Parathyroid adenoma (tissue), 2 donors: Measurements from ENCODE around the gene SOAT1.

ENCODE experiments used
- H2AFZ ChIP-seq: fragments of 300-600 bp; sonication (generic); one replicate; pipeline ENCODE4 v1.7.0; 2017; ENCODE audit warnings: antibody characterized with exemption, mild to moderate bottlenecking
- H3K27ac ChIP-seq: fragments of 300-600 bp; sonication (generic); one replicate; pipeline ENCODE4 v1.7.0; 2017
- H3K27me3 ChIP-seq: fragments of 300-600 bp; sonication (generic); one replicate; pipeline ENCODE4 v1.7.0; 2017; ENCODE audit warnings: low read length; ENCODE audit not compliant: control insufficient read depth, insufficient read depth
- H3K36me3 ChIP-seq: fragments of 300-600 bp; sonication (generic); one replicate; pipeline ENCODE4 v1.7.0; 2017; ENCODE audit warnings: low read length; ENCODE audit not compliant: control insufficient read depth, insufficient read depth
- H3K4me1 ChIP-seq: fragments of 300-600 bp; sonication (generic); one replicate; pipeline ENCODE4 v1.7.0; 2017; ENCODE audit warnings: control low read depth
- H3K4me2 ChIP-seq: fragments of 300-600 bp; sonication (generic); one replicate; pipeline ENCODE4 v1.7.0; 2017; ENCODE audit warnings: low read length
- H3K4me3 ChIP-seq: fragments of 300-600 bp; sonication (generic); one replicate; pipeline ENCODE4 v1.7.0; 2017; ENCODE audit warnings: low read depth, low read length
- H3K79me2 ChIP-seq: fragments of 300-600 bp; sonication (generic); one replicate; pipeline ENCODE4 v1.7.0; 2017; ENCODE audit warnings: control low read depth
- H3K9ac ChIP-seq: fragments of 300-600 bp; sonication (generic); one replicate; pipeline ENCODE4 v1.7.0; 2017; ENCODE audit warnings: mild to moderate bottlenecking
- H3K9me3 ChIP-seq: fragments of 300-600 bp; sonication (generic); one replicate; pipeline ENCODE4 v1.7.0; 2017; ENCODE audit warnings: low read length; ENCODE audit not compliant: control insufficient read depth
- TF ChIP-seq, protein P1 (sequence below): fragments of 300-600 bp; sonication (generic); IDR thresholded peaks from one replicate; pipeline ENCODE4 v1.7.0; 2017; ENCODE audit warnings: antibody characterized with exemption, mild to moderate bottlenecking
- donor health status: primary hyperparathyroidism.

The SOAT1 gene

DNA sequence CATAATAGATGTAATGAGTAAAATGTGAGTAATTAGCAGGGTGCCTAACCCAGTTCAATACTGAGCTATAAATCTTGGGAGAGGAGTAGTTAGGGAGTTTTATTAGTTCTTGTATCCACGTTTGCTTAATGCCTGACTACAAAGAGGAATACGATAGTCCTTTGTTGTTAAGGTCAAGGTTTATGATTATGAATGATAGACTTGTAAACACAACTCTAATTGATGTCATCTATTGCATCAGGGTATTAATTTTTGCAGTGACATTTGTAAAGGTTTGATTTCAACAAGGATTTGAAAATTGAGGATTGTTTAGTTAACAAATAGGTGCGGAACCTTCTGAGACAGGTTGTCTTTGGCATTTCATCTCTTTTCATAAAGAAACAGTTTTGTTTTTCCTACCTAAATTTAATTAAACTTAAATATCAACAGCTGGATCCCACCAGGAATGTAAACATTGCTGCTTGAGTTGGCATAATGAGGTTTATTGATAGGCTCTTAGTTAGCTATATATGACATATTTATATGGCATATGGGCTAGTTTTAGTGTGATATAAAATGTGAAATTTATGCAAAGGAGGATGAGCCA, 9.7 kb downstream of the SOAT1 start:
- Histone ChIP-seq H3K27ac (no peak overlapping the region), H3K9ac (no peak overlapping the region), H3K4me3 (no peak overlapping the region), H3K27me3 (no peaks in the 10 kb centered on the region), H3K4me1 (no peaks in the 10 kb centered on the region), H3K4me2 (no peak overlapping the region), H3K9me3 (no peaks in the 10 kb centered on the region), H3K36me3 (no peaks in the 10 kb centered on the region), H3K79me2 (peaks cover 4% of the 10 kb centered on the region), H2AFZ (no peak overlapping the region)
- TF ChIP-seq, protein P1, sequence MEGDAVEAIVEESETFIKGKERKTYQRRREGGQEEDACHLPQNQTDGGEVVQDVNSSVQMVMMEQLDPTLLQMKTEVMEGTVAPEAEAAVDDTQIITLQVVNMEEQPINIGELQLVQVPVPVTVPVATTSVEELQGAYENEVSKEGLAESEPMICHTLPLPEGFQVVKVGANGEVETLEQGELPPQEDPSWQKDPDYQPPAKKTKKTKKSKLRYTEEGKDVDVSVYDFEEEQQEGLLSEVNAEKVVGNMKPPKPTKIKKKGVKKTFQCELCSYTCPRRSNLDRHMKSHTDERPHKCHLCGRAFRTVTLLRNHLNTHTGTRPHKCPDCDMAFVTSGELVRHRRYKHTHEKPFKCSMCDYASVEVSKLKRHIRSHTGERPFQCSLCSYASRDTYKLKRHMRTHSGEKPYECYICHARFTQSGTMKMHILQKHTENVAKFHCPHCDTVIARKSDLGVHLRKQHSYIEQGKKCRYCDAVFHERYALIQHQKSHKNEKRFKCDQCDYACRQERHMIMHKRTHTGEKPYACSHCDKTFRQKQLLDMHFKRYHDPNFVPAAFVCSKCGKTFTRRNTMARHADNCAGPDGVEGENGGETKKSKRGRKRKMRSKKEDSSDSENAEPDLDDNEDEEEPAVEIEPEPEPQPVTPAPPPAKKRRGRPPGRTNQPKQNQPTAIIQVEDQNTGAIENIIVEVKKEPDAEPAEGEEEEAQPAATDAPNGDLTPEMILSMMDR, result no peak

DNA sequence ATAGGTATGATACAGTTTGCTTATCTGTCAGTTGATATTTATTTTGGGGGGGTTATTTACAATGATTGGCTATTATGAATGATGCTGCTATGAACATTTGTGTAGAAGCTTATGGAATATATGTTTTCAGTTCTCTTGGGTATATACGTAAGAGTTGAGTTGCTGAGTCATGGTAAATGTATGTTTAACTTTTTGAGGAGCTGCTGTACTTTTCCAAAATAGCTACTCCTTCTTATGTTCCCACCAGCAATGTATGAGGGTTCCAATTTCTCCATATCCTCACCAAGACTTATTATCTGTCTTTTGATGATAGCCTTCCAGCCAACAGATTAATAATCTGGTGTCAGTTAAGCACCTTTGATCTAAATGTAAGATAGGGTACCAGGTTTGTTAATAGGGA, 11.9 kb downstream of the SOAT1 start:
- Histone ChIP-seq H3K9ac (no peak overlapping the region), H3K4me2 (no peak overlapping the region), H3K27ac (no peak overlapping the region), H3K9me3 (no peaks in the 10 kb centered on the region), H3K4me1 (no peaks in the 10 kb centered on the region), H3K36me3 (no peaks in the 10 kb centered on the region), H3K4me3 (no peak overlapping the region), H3K79me2 (no peaks in the 10 kb centered on the region), H2AFZ (no peak overlapping the region), H3K27me3 (no peaks in the 10 kb centered on the region)
- TF ChIP-seq, protein P1, result no peak

DNA sequence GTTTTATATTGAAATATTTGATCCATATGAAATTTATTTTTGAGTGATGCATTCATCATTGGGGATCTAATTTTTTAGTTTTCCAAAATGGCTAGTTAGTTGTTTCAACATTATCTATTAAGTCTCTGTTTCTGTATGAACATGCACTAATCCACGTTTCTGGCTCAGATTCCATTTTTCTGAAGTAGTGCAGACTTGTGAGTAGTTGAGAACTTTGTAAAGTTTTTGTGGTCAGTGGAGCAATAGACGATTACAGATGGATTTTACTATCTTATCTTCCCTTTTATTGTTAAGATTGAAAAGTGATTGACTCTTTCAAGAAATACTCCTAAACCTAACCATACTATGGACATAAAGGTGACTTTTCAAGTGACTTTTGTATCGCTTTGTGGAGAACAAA, 16.7 kb downstream of the SOAT1 start:
- Histone ChIP-seq H3K9me3 (no peaks in the 10 kb centered on the region), H3K27me3 (no peaks in the 10 kb centered on the region), H3K4me1 (no peaks in the 10 kb centered on the region), H3K27ac (no peak overlapping the region), H3K4me3 (no peak overlapping the region), H3K9ac (no peak overlapping the region), H3K36me3 (no peaks in the 10 kb centered on the region), H3K79me2 (no peaks in the 10 kb centered on the region), H2AFZ (no peak overlapping the region), H3K4me2 (no peak overlapping the region)
- TF ChIP-seq, protein P1, result no peak

DNA sequence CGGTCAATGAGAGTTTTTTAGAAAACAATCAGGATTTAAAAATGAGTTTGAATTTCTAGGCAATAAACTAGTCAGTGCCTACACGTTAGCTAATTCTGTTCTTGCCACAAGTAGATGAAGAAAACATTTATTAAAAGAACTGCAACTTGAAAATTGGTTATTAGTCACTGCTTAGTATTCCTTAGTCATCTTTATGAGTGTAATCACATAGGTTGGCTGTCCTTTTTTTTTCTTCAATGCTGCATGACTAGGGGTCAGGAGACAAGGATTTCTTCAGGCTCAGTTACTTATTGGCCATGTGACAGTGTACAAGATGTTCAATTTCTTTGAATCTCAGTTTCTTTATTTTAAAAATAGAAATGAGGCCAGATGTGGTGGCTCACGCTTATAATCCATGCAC, 17.1 kb downstream of the SOAT1 start:
- Histone ChIP-seq H3K4me2 (no peak overlapping the region), H3K36me3 (no peaks in the 10 kb centered on the region), H3K4me1 (no peaks in the 10 kb centered on the region), H3K79me2 (no peaks in the 10 kb centered on the region), H3K4me3 (no peak overlapping the region), H3K9me3 (no peaks in the 10 kb centered on the region), H3K27me3 (no peaks in the 10 kb centered on the region), H3K9ac (no peak overlapping the region), H2AFZ (no peak overlapping the region), H3K27ac (no peak overlapping the region)
- TF ChIP-seq, protein P1, result no peak

DNA sequence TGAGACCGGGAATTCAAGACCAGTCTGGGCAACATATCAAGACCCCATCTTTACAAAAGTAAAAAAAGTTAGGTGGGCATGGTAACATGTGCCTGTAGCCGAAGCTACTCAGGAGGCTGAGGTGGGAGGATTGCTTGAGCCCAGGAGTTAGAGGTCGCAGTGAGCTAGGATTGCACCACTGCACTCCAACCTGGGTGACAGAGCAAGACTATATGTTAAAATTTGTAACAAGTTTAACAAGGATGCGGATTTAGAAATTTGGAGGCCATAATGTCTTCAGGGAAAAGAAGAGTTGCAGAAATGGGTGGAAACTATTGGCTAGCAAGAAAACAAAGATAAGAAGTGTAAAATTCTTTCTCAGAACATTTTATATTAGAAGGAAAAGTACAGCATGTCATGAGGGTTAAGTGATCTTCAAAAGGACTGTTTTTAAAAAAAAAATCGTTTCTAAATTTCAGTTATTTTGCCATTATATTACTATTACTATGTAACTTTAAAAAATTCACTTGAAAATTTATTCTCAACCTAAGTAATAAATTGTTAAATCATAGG, 17.6 kb downstream of the SOAT1 start:
- Histone ChIP-seq H3K4me1 (no peaks in the 10 kb centered on the region), H3K27ac (no peak overlapping the region), H3K9ac (no peak overlapping the region), H3K9me3 (no peaks in the 10 kb centered on the region), H3K4me3 (no peak overlapping the region), H3K27me3 (no peaks in the 10 kb centered on the region), H2AFZ (no peak overlapping the region), H3K36me3 (no peaks in the 10 kb centered on the region), H3K4me2 (no peak overlapping the region), H3K79me2 (no peaks in the 10 kb centered on the region)
- TF ChIP-seq, protein P1, result no peak
